GM13976 (cell line): ENCODE results near the gene RASAL2.

Experiments used
- DNase-seq: peaks from one replicate; pipeline ENCODE4 v3.0.0; 2012; ENCODE audit warnings: low spot score
- CTCF ChIP-seq: IDR thresholded peaks from 2 replicates; pipeline ENCODE4 v1.5.1; 2012; ENCODE audit warnings: borderline replicate concordance, mild to moderate bottlenecking; ENCODE audit not compliant: insufficient read depth; ENCODE audit errors: extremely low read depth, missing control alignments, control extremely low read depth
- in situ Hi-C: fragments of 300-500 bp; cut with MboI; formaldehyde crosslinking; loops from one replicate; pipeline ENCODE4 v1.12.0; 2022; ENCODE audit warnings: low sequenced_read_pairs, mixed read lengths, inconsistent platforms; ENCODE audit not compliant: unreplicated experiment

RASAL2 gene

GRCh38 chr1:178409541-178409940 lies 315.6 kb downstream of the RASAL2 start:
- in situ Hi-C loops, result no loop called here
- TF ChIP-seq CTCF, result no peak
- no peak for DNase-seq

GRCh38 chr1:178411756-178412399 lies 318.0 kb downstream of the RASAL2 start:
- in situ Hi-C loops, result no loop called here
- no peak for TF ChIP-seq CTCF
- DNase-seq, result peak; percentile 15

- in situ Hi-C loops, result no loop called here
- DNase-seq, result peak; percentile 13
- TF ChIP-seq CTCF, result no peak
Observed at GRCh38 chr1:178412400-178412770, 318.5 kb downstream of the RASAL2 start.

DNA sequence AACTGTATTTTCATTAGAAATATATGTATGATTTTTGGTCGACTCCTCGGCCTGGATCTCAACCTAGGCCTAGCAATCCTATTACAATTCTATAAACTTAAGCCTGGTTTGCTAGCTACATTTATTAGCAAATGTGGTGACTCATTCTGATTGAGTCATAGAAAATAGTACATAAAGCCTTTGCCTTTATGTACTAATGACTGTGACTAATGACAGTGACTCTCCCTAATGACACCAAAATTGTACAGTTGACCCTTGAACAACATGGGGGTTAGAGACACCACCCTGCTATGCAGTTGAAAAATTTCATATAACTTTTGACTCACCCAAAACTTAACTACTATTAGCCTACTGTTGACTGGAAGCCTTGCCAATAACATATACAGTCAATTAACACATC lies 324.0 kb downstream of the RASAL2 start:
- in situ Hi-C loops, result no loop called here

DNA sequence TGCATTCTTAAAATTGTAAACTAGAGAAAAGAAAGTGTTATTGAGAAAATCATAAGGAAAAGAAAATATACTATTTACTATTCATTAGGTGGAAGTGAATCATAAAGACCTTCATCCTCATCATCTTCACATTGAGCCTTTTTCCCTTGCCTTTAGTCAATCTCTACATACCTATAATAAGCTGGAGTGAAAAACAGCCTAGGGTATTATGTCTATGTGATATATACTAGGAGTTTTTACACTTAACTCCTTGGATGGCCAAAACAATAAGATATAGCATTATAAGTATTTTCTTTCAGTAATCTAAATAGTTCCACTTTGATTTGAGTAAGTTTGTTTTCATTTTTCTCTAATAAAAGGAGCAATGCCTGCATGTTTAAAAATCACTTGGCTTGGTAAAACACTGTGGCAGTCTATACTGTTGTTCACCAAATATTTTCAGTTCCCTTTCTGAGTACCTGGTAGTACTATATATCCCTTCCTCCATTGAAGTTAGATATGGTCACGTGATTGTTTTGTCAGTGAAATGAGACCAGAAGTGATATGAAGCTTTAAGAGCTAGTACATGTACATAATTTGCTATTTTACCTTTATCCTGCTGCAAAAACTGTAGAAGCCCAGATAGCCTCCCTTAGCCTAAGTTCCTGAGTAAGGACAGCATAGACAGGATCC lies 324.5 kb downstream of the RASAL2 start:
- in situ Hi-C loops, result no loop called here
- no peak for TF ChIP-seq CTCF
- no peak for DNase-seq

More for the DNA sequence above, 324.0 kb downstream of the RASAL2 start:
- TF ChIP-seq CTCF, result no peak
- DNase-seq, result no peak

DNA sequence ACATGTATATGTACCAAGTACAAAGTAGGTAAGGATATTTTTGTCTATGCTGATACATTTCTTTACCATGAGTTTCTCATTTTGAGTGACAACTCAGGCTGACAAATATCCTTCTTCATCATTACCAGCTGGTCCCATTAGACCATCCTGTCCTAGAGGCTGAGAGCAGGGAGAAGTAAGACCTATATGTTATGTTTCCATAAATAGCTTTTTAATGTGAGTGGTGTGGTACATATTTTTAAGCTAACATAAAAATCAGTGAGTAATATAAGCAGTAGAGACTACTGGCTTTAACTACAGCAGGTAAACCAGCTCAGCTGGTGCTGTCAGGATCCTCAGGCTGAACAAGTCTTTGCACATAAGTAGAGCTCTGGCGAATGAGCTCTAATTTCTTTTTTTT lies 340.5 kb downstream of the RASAL2 start:
- no peak for TF ChIP-seq CTCF
- DNase-seq, result no peak
- in situ Hi-C loops, result no loop called here
